ENCODE results near the gene ATP6V1E1. TPM values are rescaled to one million over a fixed set of nuclear protein-coding genes. Genes with fewer than 3 reads are reported as not detected.

The ATP6V1E1 gene
- total and polyA plus RNA-seq, 2 of the 13 experiments (the other 11 are each of a cell fraction or from before 2014, with no cell fraction given), result 69.3 to 90.9 TPM

DNA sequence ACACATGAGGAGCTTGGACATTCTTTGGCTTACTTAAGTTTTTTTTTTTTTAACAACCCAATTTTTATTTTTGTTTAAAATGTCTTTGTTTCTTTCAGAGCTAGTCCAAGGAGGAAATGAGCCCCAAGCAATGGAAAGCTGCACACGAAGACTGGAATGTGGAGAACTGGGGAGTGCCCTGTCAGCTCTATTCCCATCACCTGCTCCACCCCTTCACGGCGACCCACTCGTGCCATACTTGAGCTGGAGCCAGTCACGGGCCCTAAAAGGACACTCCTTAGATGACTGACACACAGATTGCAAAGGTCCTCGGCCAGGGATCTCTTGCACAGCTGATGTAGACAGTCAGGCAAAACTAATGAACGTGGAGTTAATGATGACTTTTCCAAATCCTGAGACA lies 75.8 kb downstream of the ATP6V1E1 start:
- H3K27ac ChIP-seq (ENCODE audit: extremely low read length, insufficient read depth, low read length), result no peak overlapping the region
- ATAC-seq (no peak), DNase-seq (ENCODE audit: low spot score) (no peak), FAIRE-seq (no peak)
- no peak overlapping the region for H2AFZ ChIP-seq (ENCODE audit: low read length)
- H3K4me3 ChIP-seq (replicated peaks in 1 of 3; ENCODE audit: insufficient read depth in 1 of 3, low read depth in 2 of 3, low read length in 3 of 3), result no peak overlapping the region
- 10% methylated on average over 7 of the region's 7 CpGs for WGBS (ENCODE audit: low lambda C conversion rate)
- H3K36me3 ChIP-seq (replicated peaks in 1 of 2; ENCODE audit: control insufficient read depth in 1 of 2, insufficient read depth in 2 of 2, low read length in 2 of 2), result no peaks in the 10 kb centered on the region
- TF ChIP-seq ZMYM2 (CRISPR knock-in tag; IDR thresholded peaks at IDR 0.05) (no peak), ZKSCAN8 (CRISPR knock-in tag; IDR thresholded peaks at IDR 0.05; ENCODE audit: borderline replicate concordance) (no peak), MED8 (CRISPR knock-in tag; IDR thresholded peaks at IDR 0.05; ENCODE audit: insufficient replicate concordance) (no peak), PHF5A (CRISPR knock-in tag; IDR thresholded peaks at IDR 0.05; ENCODE audit: low read depth, unreplicated experiment) (no peak), SMAD9 (CRISPR knock-in tag; IDR thresholded peaks at IDR 0.05) (no peak), SOX5 (CRISPR knock-in tag; IDR thresholded peaks at IDR 0.05; ENCODE audit: borderline replicate concordance) (no peak), ZBTB33 (CRISPR knock-in tag; IDR thresholded peaks at IDR 0.05) (no peak), ARNTL (CRISPR knock-in tag; IDR thresholded peaks at IDR 0.05) (no peak), PRDM4 (CRISPR knock-in tag; IDR thresholded peaks at IDR 0.05; ENCODE audit: borderline replicate concordance) (no peak), MZF1 (CRISPR knock-in tag; IDR thresholded peaks at IDR 0.05; ENCODE audit: borderline replicate concordance) (no peak), DR1 (CRISPR knock-in tag; IDR thresholded peaks at IDR 0.05) (no peak), ZNF766 (CRISPR knock-in tag; IDR thresholded peaks at IDR 0.05; ENCODE audit: borderline replicate concordance) (no peak), CENPT (CRISPR knock-in tag; IDR thresholded peaks at IDR 0.05; ENCODE audit: low read depth) (no peak), MBD4 (IDR thresholded peaks at IDR 0.05; ENCODE audit: borderline replicate concordance, low read length) (no peak)
- TF ChIP-seq, protein P1, sequence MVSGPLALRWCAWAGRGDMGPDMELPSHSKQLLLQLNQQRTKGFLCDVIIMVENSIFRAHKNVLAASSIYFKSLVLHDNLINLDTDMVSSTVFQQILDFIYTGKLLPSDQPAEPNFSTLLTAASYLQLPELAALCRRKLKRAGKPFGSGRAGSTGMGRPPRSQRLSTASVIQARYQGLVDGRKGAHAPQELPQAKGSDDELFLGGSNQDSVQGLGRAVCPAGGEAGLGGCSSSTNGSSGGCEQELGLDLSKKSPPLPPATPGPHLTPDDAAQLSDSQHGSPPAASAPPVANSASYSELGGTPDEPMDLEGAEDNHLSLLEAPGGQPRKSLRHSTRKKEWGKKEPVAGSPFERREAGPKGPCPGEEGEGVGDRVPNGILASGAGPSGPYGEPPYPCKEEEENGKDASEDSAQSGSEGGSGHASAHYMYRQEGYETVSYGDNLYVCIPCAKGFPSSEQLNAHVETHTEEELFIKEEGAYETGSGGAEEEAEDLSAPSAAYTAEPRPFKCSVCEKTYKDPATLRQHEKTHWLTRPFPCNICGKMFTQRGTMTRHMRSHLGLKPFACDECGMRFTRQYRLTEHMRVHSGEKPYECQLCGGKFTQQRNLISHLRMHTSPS (CRISPR knock-in tag; IDR thresholded peaks at IDR 0.05; ENCODE audit: low read depth), result no peak
- H4K20me1 ChIP-seq (ENCODE audit: insufficient read depth, low read length), result no peaks in the 10 kb centered on the region
- H3K27me3 ChIP-seq (ENCODE audit: control insufficient read depth in 1 of 2, insufficient read depth in 2 of 2, low read length in 2 of 2), result peaks cover 2 to 60% of the 10 kb centered on the region in 2 experiments; a peak in 4 of 5 replicates
- no peaks in the 10 kb centered on the region for H3K9me3 ChIP-seq (ENCODE audit: low read length)
- BruUV-seq (replicated peaks), result no TSS peak
- ChIA-PET CTCF (ENCODE audit: low intra/inter-chr PET ratio, low total read pairs) (no interaction called here), POLR2A (no interaction called here)
- intact Hi-C loops (cut with micrococcal nuclease; ENCODE audit: unreplicated experiment), result no loop called here
- H3K9ac ChIP-seq (ENCODE audit: insufficient read depth, low read depth, low read length), result no peak overlapping the region
- no peak overlapping the region for H3K4me2 ChIP-seq (ENCODE audit: low read depth, low read length)
- no peaks in the 10 kb centered on the region for H3K4me1 ChIP-seq (ENCODE audit: insufficient read depth, low read length)
- H3K79me2 ChIP-seq (ENCODE audit: insufficient read depth, low read length), result no peaks in the 10 kb centered on the region
- in situ Hi-C loops (cut with HindIII; ENCODE audit: extremely low pct_ligation_motif_present, low pct_unique_long_range_greater_than_20kb), result no loop called here

Measured in HepG2 (cell line).